H1 (cell line): ENCODE results near the gene HSPA1B. TPM values are rescaled to one million over a fixed set of nuclear protein-coding genes. Genes with fewer than 3 reads are reported as not detected.

Experiments
- CTCF ChIA-PET: fragments of 300-600 bp; sonication (Branson Sonifier 250); formaldehyde crosslinking; loops from one replicate; lab custom pipeline; 2021; ENCODE audit not compliant: partially characterized antibody; lab: Charles Lee
- POLR2A ChIA-PET: fragments of 300-600 bp; sonication (Branson Sonifier 250); formaldehyde crosslinking; loops from one replicate; lab custom pipeline; 2021; ENCODE audit warnings: inconsistent platforms; ENCODE audit not compliant: partially characterized antibody; lab: Charles Lee
- DNase-seq, 2 experiments: peaks; one replicate each; pipeline versions ENCODE4 v3.0.0 to v3.0.0-alpha.2; 2010 to 2022; ENCODE audit warnings: low spot score in 2 of 2, low read depth in 1 of 2, mixed read lengths in 1 of 2
- FAIRE-seq: peaks from 2 replicates; lab custom pipeline; 2011; peaks lifted over from hg19 to GRCh38; lab: Jason Lieb, UNC
- H2AFZ ChIP-seq: 2 replicates; pipeline ENCODE4 v1.8.1; 2012; ENCODE audit warnings: low read length, inconsistent platforms
- H2AK5ac ChIP-seq: 2 replicates; pipeline ENCODE4 v1.6.1; 2013; ENCODE audit warnings: low read depth, low read length
- H2BK120ac ChIP-seq: replicated peaks from 2 replicates; pipeline ENCODE3; 2013; ENCODE audit warnings: low read depth, low read length, inconsistent platforms
- H2BK12ac ChIP-seq: 2 replicates; pipeline ENCODE4 v1.6.1; 2013; ENCODE audit warnings: low read depth, low read length
- H2BK15ac ChIP-seq: 2 replicates; pipeline ENCODE4 v1.6.1; 2013; ENCODE audit warnings: low read length
- H2BK20ac ChIP-seq: 2 replicates; pipeline ENCODE4 v1.6.1; 2013; ENCODE audit warnings: low read length
- H2BK5ac ChIP-seq: 2 replicates; pipeline ENCODE4 v1.6.1; 2013; ENCODE audit warnings: low read depth, low read length
- H3K14ac ChIP-seq: 2 replicates; pipeline ENCODE4 v1.6.1; 2013; ENCODE audit warnings: inconsistent platforms; ENCODE audit not compliant: insufficient read length
- H3K18ac ChIP-seq: 2 replicates; pipeline ENCODE4 v1.6.1; 2013; ENCODE audit warnings: low read length; ENCODE audit errors: extremely low read depth
- H3K23ac ChIP-seq: 2 replicates; pipeline ENCODE4 v1.6.1; 2013; ENCODE audit warnings: inconsistent platforms; ENCODE audit not compliant: insufficient read length
- H3K23me2 ChIP-seq: 2 replicates; pipeline ENCODE4 v1.6.1; 2013; ENCODE audit warnings: low read depth, low read length
- H3K27ac ChIP-seq: 2 replicates; pipeline ENCODE4 v1.6.1; 2011; ENCODE audit warnings: low read depth, low read length, inconsistent platforms
- H3K27me3 ChIP-seq, 4 experiments: replicated peaks in 1 of 4; 1 replicate in 1 of 4; 2 replicates in 3 of 4; pipeline versions ENCODE4 v1.6.1 to v1.8.1; 2011 to 2013; ENCODE audit warnings: low read length in 3 of 4, mild to moderate bottlenecking in 3 of 4, inconsistent platforms in 2 of 4, mixed read lengths in 2 of 4, moderate library complexity in 1 of 4; ENCODE audit not compliant: control insufficient read depth in 3 of 4, insufficient read depth in 3 of 4; ENCODE audit errors: extremely low read depth in 1 of 4
- H3K36me3 ChIP-seq, 4 experiments: 2 replicates each; pipeline versions ENCODE4 v1.6.1 to v1.8.1; 2011 to 2013; ENCODE audit warnings: mild to moderate bottlenecking in 4 of 4, low read length in 3 of 4, moderate library complexity in 2 of 4, control low read depth in 1 of 4, inconsistent platforms in 1 of 4; ENCODE audit not compliant: insufficient read depth in 4 of 4, control insufficient read depth in 2 of 4
- H3K4ac ChIP-seq: replicated peaks from 2 replicates; pipeline ENCODE3; 2013; ENCODE audit warnings: low read length, low read depth, mixed read lengths, inconsistent platforms; ENCODE audit not compliant: insufficient read length
- H3K4me1 ChIP-seq, 4 experiments: replicated peaks in 1 of 4; 1 replicate in 1 of 4; 2 replicates in 3 of 4; pipeline versions ENCODE4 v1.6.1 to v1.8.1; 2011 to 2013; ENCODE audit warnings: low read length in 3 of 4, inconsistent platforms in 2 of 4, mixed read lengths in 1 of 4; ENCODE audit not compliant: insufficient read depth in 4 of 4, control insufficient read depth in 3 of 4
- H3K4me2 ChIP-seq, 2 experiments: 2 replicates each; pipeline versions ENCODE4 v1.6.1 to v1.8.1; 2011 to 2013; ENCODE audit warnings: low read depth in 2 of 2, low read length in 2 of 2, control low read depth in 1 of 2, inconsistent platforms in 1 of 2, mild to moderate bottlenecking in 1 of 2; ENCODE audit not compliant: insufficient read depth in 1 of 2
- H3K4me3 ChIP-seq, 4 experiments: fragments of 200-600, 300-600 bp in 1 of 4; sonication (generic), shearing (Covaris generic), sonication (Bioruptor Twin) in 1 of 4; 2 replicates each; pipeline versions ENCODE4 v1.5.1 to v1.8.1; 2011 to 2016; ENCODE audit warnings: low read length in 4 of 4, low read depth in 3 of 4, control low read depth in 2 of 4, inconsistent platforms in 2 of 4, mild to moderate bottlenecking in 2 of 4, mixed read lengths in 1 of 4, moderate library complexity in 1 of 4; ENCODE audit not compliant: insufficient read depth in 2 of 4; ENCODE audit errors: extremely low read depth in 1 of 4
- H3K56ac ChIP-seq: replicated peaks from 2 replicates; pipeline ENCODE3; 2013; ENCODE audit warnings: low read depth, mild to moderate bottlenecking, mixed read lengths, low read length, inconsistent platforms; ENCODE audit not compliant: insufficient read length
- H3K79me1 ChIP-seq: 2 replicates; pipeline ENCODE4 v1.6.1; 2013; ENCODE audit warnings: low read depth, low read length, control low read depth
- H3K79me2 ChIP-seq, 2 experiments: 2 replicates each; pipeline versions ENCODE4 v1.6.1 to v1.8.1; 2012 to 2013; ENCODE audit warnings: low read length in 2 of 2, mild to moderate bottlenecking in 2 of 2, inconsistent platforms in 1 of 2; ENCODE audit not compliant: insufficient read depth in 2 of 2, control insufficient read depth in 1 of 2
- H3K9ac ChIP-seq, 4 experiments: replicated peaks in 1 of 4; 1 replicate in 1 of 4; 2 replicates in 3 of 4; pipeline versions ENCODE4 v1.6.1 to v1.8.1; 2011 to 2013; ENCODE audit warnings: low read depth in 3 of 4, low read length in 3 of 4, control low read depth in 2 of 4, mild to moderate bottlenecking in 2 of 4, moderate library complexity in 2 of 4, inconsistent platforms in 1 of 4; ENCODE audit errors: extremely low read depth in 1 of 4
- H3K9me3 ChIP-seq, 2 experiments: 2 replicates each; pipeline versions ENCODE4 v1.6.1 to v1.8.1; 2012 to 2013; ENCODE audit warnings: mild to moderate bottlenecking in 2 of 2, moderate library complexity in 2 of 2, control low read depth in 1 of 2, inconsistent platforms in 1 of 2, low read depth in 1 of 2, low read length in 1 of 2, mixed read lengths in 1 of 2; ENCODE audit not compliant: insufficient read depth in 2 of 2
- H4K20me1 ChIP-seq, 2 experiments: replicated peaks in 1 of 2; 2 replicates each; pipeline versions ENCODE3 to v1.8.1; 2011 to 2013; ENCODE audit warnings: inconsistent platforms in 2 of 2, low read length in 2 of 2, mild to moderate bottlenecking in 1 of 2; ENCODE audit not compliant: insufficient read depth in 2 of 2, control insufficient read depth in 1 of 2
- H4K5ac ChIP-seq: 2 replicates; pipeline ENCODE4 v1.6.1; 2013; ENCODE audit warnings: low read length, low read depth, mixed read lengths, inconsistent platforms; ENCODE audit not compliant: insufficient read length
- H4K8ac ChIP-seq: 2 replicates; pipeline ENCODE4 v1.8.0; 2013; ENCODE audit warnings: mild to moderate bottlenecking, moderate library complexity, low read length, inconsistent platforms; ENCODE audit not compliant: insufficient read depth; ENCODE audit errors: extremely low read depth
- H4K91ac ChIP-seq: replicated peaks from 2 replicates; pipeline ENCODE3; 2013; ENCODE audit warnings: low read length, mixed read lengths, inconsistent platforms; ENCODE audit not compliant: insufficient read length
- CBX8 ChIP-seq: fragments of 300-800, 300-1000 bp; sonication (generic); IDR thresholded peaks from 2 replicates; pipeline ENCODE4 v1.7.1; 2016; ENCODE audit warnings: low read depth, low read length, borderline replicate concordance
- CHD2 ChIP-seq: IDR thresholded peaks from 2 replicates; pipeline ENCODE4 v1.6.1; 2012; ENCODE audit warnings: low read length, improper control_type of control experiment
- EZH2 ChIP-seq: fragments of 200-600 bp; sonication (generic); IDR thresholded peaks from 2 replicates; pipeline ENCODE4 v1.7.1; 2012; ENCODE audit warnings: low read depth, mild to moderate bottlenecking, moderate library complexity, low read length, inconsistent platforms; ENCODE audit not compliant: severe bottlenecking
- HDAC6 ChIP-seq: IDR thresholded peaks from one replicate; pipeline ENCODE4 v1.7.1; 2012; ENCODE audit warnings: low read depth, mild to moderate bottlenecking, inconsistent platforms, low read length, moderate library complexity
- MAFK ChIP-seq: IDR thresholded peaks from 2 replicates; pipeline ENCODE4 v1.6.1; 2012; ENCODE audit warnings: low read depth, mild to moderate bottlenecking, improper control_type of control experiment, low read length
- MAX ChIP-seq: IDR thresholded peaks from 2 replicates; pipeline ENCODE4 v1.6.1; 2012; ENCODE audit warnings: inconsistent platforms
- POU5F1 ChIP-seq: IDR thresholded peaks from 2 replicates; pipeline ENCODE4 v1.6.1; 2011; ENCODE audit warnings: low read depth, mild to moderate bottlenecking, low read length, moderate library complexity
- RAD21 ChIP-seq, 2 experiments: IDR thresholded peaks in 1 of 2; conservative IDR thresholded peaks in 1 of 2; 2 replicates each; pipeline ENCODE4 v1.6.1; 2011; ENCODE audit warnings: low read depth in 2 of 2, low read length in 2 of 2, improper control_type of control experiment in 1 of 2, inconsistent platforms in 1 of 2, mild to moderate bottlenecking in 1 of 2, moderate library complexity in 1 of 2
- SIRT6 ChIP-seq: IDR thresholded peaks from one replicate; pipeline ENCODE4 v1.7.1; 2012; ENCODE audit warnings: low read length, inconsistent platforms
- SP1 ChIP-seq: IDR thresholded peaks from 2 replicates; pipeline ENCODE4 v1.6.1; 2011; ENCODE audit warnings: low read depth, low read length
- SP4 ChIP-seq: IDR thresholded peaks from 2 replicates; pipeline ENCODE4 v1.6.1; 2012; ENCODE audit warnings: low read length, inconsistent platforms
- SRF ChIP-seq: IDR thresholded peaks from 2 replicates; pipeline ENCODE4 v1.6.1; 2011; ENCODE audit warnings: mild to moderate bottlenecking, low read depth, low read length, moderate library complexity
- USF2 ChIP-seq: IDR thresholded peaks from 2 replicates; pipeline ENCODE4 v1.6.1; 2011; ENCODE audit warnings: low read length, improper control_type of control experiment
- WGBS, 2 experiments: shearing (Covaris generic) in 1 of 2; methylation state at CpG; one replicate each; pipeline versions ENCODE4 v1.1.6 to v1.1.7; 2013 to 2015; ENCODE audit warnings: low lambda C conversion rate in 2 of 2, mixed read lengths in 2 of 2, inconsistent platforms in 1 of 2, low coverage in 1 of 2, missing lambda C conversion rate in 1 of 2; ENCODE audit not compliant: insufficient replicate concordance in 2 of 2, insufficient coverage in 1 of 2, insufficient read length in 1 of 2; ENCODE audit errors: extremely low coverage in 1 of 2, missing lambda C conversion rate in 1 of 2; 5-methylcytosine and 5-hydroxymethylcytosine counted together
- polyA plus RNA-seq, 7 experiments: library from polyadenylated mRNA; depleted of rRNA in 3 of 7; stranded (reverse) in 5 of 7; unstranded in 2 of 7; fragments of >200 nt in 5 of 7; fragments of 200-250 nt in 2 of 7; gene quantifications; 1 replicate in 5 of 7; 2 replicates in 1 of 7; 4 replicates in 1 of 7; pipeline versions ENCODE4 v1.2.1 to v1.2.3, GENCODE V29; 2011 to 2013; ENCODE audit warnings: missing spikeins in 2 of 7, mixed read lengths in 2 of 7
- total RNA-seq: library from RNA; stranded (reverse); fragmentation: NEBNext Ultra II Directional; extraction: Animal tissue kit (Norgen Biotek cat#: 25700); gene quantifications from 2 replicates; pipeline ENCODE4 v1.2.1, GENCODE V29; 2021

Gene HSPA1B
- total and polyA plus RNA-seq, 2 of the 8 experiments (the other 6 are each of a cell fraction or from before 2014, with no cell fraction given), result 36.6 to 76.6 TPM

GRCh38 chr6:31778193-31778592 is 49.3 kb upstream of the HSPA1B start:
- Histone ChIP-seq H4K8ac (no peak overlapping the region; the same call in 1 of the 2 replicates), H4K5ac (no peak overlapping the region), H3K9ac (no peak overlapping the region), H3K56ac (no peak overlapping the region), H2BK20ac (no peak overlapping the region), H2BK5ac (no peak overlapping the region), H3K4me2 (no peak overlapping the region), H3K27me3 (no peaks in the 10 kb centered on the region; a peak in 1 of 7 replicates), H4K91ac (no peak overlapping the region), H2AK5ac (no peak overlapping the region), H3K23ac (no peak overlapping the region), H2BK120ac (no peak overlapping the region), H3K27ac (no peak overlapping the region), H3K4ac (no peak overlapping the region), H2AFZ (no peak overlapping the region), H3K14ac (no peak overlapping the region), H3K18ac (no peak overlapping the region), H3K4me3 (no peak overlapping the region), H2BK15ac (no peak overlapping the region), H3K23me2 (0 out of 2 replicates have a peak, but pooled peaks cover 1% of the 10 kb centered on the region), H3K36me3 (peaks cover 18 to 50% (median 39%) of the 10 kb centered on the region in 4 experiments), H2BK12ac (no peak overlapping the region), H3K9me3 (no peaks in the 10 kb centered on the region), H3K4me1 (peaks cover 0 to 7% (median 3%) of the 10 kb centered on the region in 4 experiments; a peak in 3 of 7 replicates), H4K20me1 (no peaks in the 10 kb centered on the region), H3K79me2 (no peaks in the 10 kb centered on the region), H3K79me1 (no peaks in the 10 kb centered on the region)
- WGBS, 2 experiments, result 93% methylated on average over 5 of the region's 5 CpGs; no CpG with 5 or more reads in 1 of the 2 experiments
- CTCF ChIA-PET, result interaction anchor here (0.8 to 15.6 kb wide), 6 partner anchors 4 to 113 kb away, joined by 3 to 228 read pairs (median 5); partner anchors contain the start of genes LSM2, VARS1 and VWA7
- POLR2A ChIA-PET, result interaction anchor here (0.9 to 10.7 kb wide), 11 partner anchors 9 to 1206 kb away, joined by 3 to 85 read pairs (median 5); partner anchors contain the start of genes DDAH2, LSM2, MSH5 and VARS1
- DNase-seq, result no peak
- FAIRE-seq, result no peak
- TF ChIP-seq RAD21 (IDR thresholded peaks at IDR 0.05 in 1 of 2, conservative IDR thresholded peaks at IDR 0.05 in 1 of 2; ENCODE audit: low read depth in 2 of 2, low read length in 2 of 2), result no peak
- no peak for TF ChIP-seq SP4
- no peak for TF ChIP-seq SIRT6
- TF ChIP-seq CHD2, result no peak
- TF ChIP-seq SRF, result no peak
- TF ChIP-seq EZH2, result no peak
- no peak for TF ChIP-seq MAX
- no peak for TF ChIP-seq POU5F1
- no peak for TF ChIP-seq MAFK
- no peak for TF ChIP-seq CBX8
- no peak for TF ChIP-seq USF2
- TF ChIP-seq SP1, result no peak
- no peak for TF ChIP-seq HDAC6
